HepG2 (cell line): ENCODE results near the gene ARFGAP1. TPM values are rescaled to one million over a fixed set of nuclear protein-coding genes. Genes with fewer than 3 reads are reported as not detected.

Experiments
- ATAC-seq: fragments of 200-7000 bp; cut with Tn5 transposase; 3 replicates; pipeline ENCODE4 v1.9.1; 2020; ENCODE audit warnings: mild to moderate bottlenecking, moderate library complexity
- BruUV-seq: library from RNA; stranded (reverse); fragments of 400-500 nt; replicated peaks from 2 replicates; lab custom pipeline; 2021; lab: Mats Ljungman, UMichigan
- CTCF ChIA-PET: fragments of 300-600 bp; formaldehyde crosslinking; extraction: SDS; loops from one replicate; lab custom pipeline; 2021; ENCODE audit warnings: low total read pairs, inconsistent platforms, low intra/inter-chr PET ratio; lab: Yijun Ruan, JAX
- POLR2A ChIA-PET: fragments of 350-600 bp; sonication (Branson Sonifier 250); formaldehyde crosslinking; loops from one replicate; lab custom pipeline; 2020; ENCODE audit warnings: antibody characterized with exemption, inconsistent platforms; lab: Yijun Ruan, JAX
- DNase-seq: peaks from one replicate; pipeline ENCODE4 v3.0.0-alpha.2; 2015; ENCODE audit warnings: low spot score
- FAIRE-seq: peaks from 3 replicates; lab custom pipeline; 2011; peaks lifted over from hg19 to GRCh38; lab: Jason Lieb, UNC
- H2AFZ ChIP-seq: one replicate; pipeline ENCODE4 v1.6.1; 2011; ENCODE audit warnings: low read length, inconsistent platforms
- H3K27ac ChIP-seq: fragments of 300-600 bp; 3 replicates; pipeline ENCODE4 v1.8.0; 2011; ENCODE audit warnings: mixed run types, mild to moderate bottlenecking, mixed read lengths, low read length, inconsistent platforms; ENCODE audit not compliant: insufficient read depth; ENCODE audit errors: extremely low read length
- H3K27me3 ChIP-seq, 2 experiments: fragments of 200-600 bp in 1 of 2; 2 replicates in 1 of 2; 3 replicates in 1 of 2; pipeline versions ENCODE4 v1.6.0 to v1.8.0; 2011; ENCODE audit warnings: low read length in 2 of 2, mild to moderate bottlenecking in 2 of 2, moderate library complexity in 2 of 2, inconsistent platforms in 1 of 2; ENCODE audit not compliant: insufficient read depth in 2 of 2, control insufficient read depth in 1 of 2
- H3K36me3 ChIP-seq, 2 experiments: fragments of 200-600 bp in 1 of 2; replicated peaks in 1 of 2; 2 replicates in 1 of 2; 3 replicates in 1 of 2; pipeline versions ENCODE4 v1.5.1 to v1.8.0; 2011; ENCODE audit warnings: low read length in 2 of 2, inconsistent platforms in 1 of 2; ENCODE audit not compliant: insufficient read depth in 2 of 2, control insufficient read depth in 1 of 2
- H3K4me1 ChIP-seq: 2 replicates; pipeline ENCODE4 v1.5.1; 2012; ENCODE audit warnings: low read length, inconsistent platforms; ENCODE audit not compliant: insufficient read depth
- H3K4me2 ChIP-seq: 2 replicates; pipeline ENCODE4 v1.6.0; 2011; ENCODE audit warnings: low read depth, low read length, inconsistent platforms
- H3K4me3 ChIP-seq, 3 experiments: fragments of 200-600 bp in 1 of 3; sonication (generic), shearing (Covaris generic) in 1 of 3; replicated peaks in 1 of 3; 2 replicates each; pipeline ENCODE4 v1.5.1; 2011 to 2016; ENCODE audit warnings: low read length in 3 of 3, inconsistent platforms in 2 of 3, low read depth in 2 of 3, mild to moderate bottlenecking in 2 of 3, control low read depth in 1 of 3, mixed read lengths in 1 of 3; ENCODE audit not compliant: insufficient read depth in 1 of 3
- H3K79me2 ChIP-seq: one replicate; pipeline ENCODE4 v1.6.1; 2011; ENCODE audit warnings: low read length, inconsistent platforms; ENCODE audit not compliant: insufficient read depth
- H3K9ac ChIP-seq: 2 replicates; pipeline ENCODE4 v1.6.0; 2011; ENCODE audit warnings: mild to moderate bottlenecking, low read depth, low read length, inconsistent platforms; ENCODE audit not compliant: insufficient read depth
- H3K9me3 ChIP-seq: 2 replicates; pipeline ENCODE4 v1.5.1; 2012; ENCODE audit warnings: mild to moderate bottlenecking, low read length
- H4K20me1 ChIP-seq: 2 replicates; pipeline ENCODE4 v1.6.0; 2011; ENCODE audit warnings: inconsistent platforms, mild to moderate bottlenecking, low read length, moderate library complexity; ENCODE audit not compliant: insufficient read depth
- EP300 ChIP-seq, 3 experiments: sonication (generic) in 1 of 3; formaldehyde crosslinking in 1 of 3; IDR thresholded peaks; 2 replicates each; pipeline versions ENCODE4 v1.5.1 to v1.6.1; 2011 to 2020; ENCODE audit warnings: low read depth in 2 of 3, low read length in 2 of 3, borderline replicate concordance in 1 of 3, improper control_type of control experiment in 1 of 3, mild to moderate bottlenecking in 1 of 3, missing genetic modification reagents in 1 of 3, moderate library complexity in 1 of 3
- GABPB1 ChIP-seq: IDR thresholded peaks from 2 replicates; pipeline ENCODE4 v1.6.1; 2016; ENCODE audit warnings: mild to moderate bottlenecking, missing genetic modification reagents, moderate library complexity, missing compliant biosample characterization
- MEIS1 ChIP-seq: sonication (generic); formaldehyde crosslinking; IDR thresholded peaks from 2 replicates; pipeline ENCODE4 v1.9.0; 2021; ENCODE audit warnings: mild to moderate bottlenecking, missing genetic modification reagents, moderate library complexity, borderline replicate concordance
- MTF2 ChIP-seq: sonication (generic); formaldehyde crosslinking; IDR thresholded peaks from 2 replicates; pipeline ENCODE4 v1.5.0; 2020; ENCODE audit warnings: missing genetic modification reagents, borderline replicate concordance
- RBM22 ChIP-seq: fragments of 200-400 bp; formaldehyde crosslinking; optimal IDR thresholded peaks from 2 replicates; pipeline ENCODE3; 2017; ENCODE audit warnings: mild to moderate bottlenecking, low read length, moderate library complexity
- STAG1 ChIP-seq: sonication (generic); formaldehyde crosslinking; IDR thresholded peaks from 2 replicates; pipeline ENCODE4 v1.4.0; 2020; ENCODE audit warnings: missing genetic modification reagents
- TRIM24 ChIP-seq: sonication (generic); formaldehyde crosslinking; IDR thresholded peaks from 2 replicates; pipeline ENCODE4 v1.8.0; 2022; ENCODE audit warnings: mild to moderate bottlenecking, missing genetic modification reagents
- ZNF263 ChIP-seq: sonication (generic); formaldehyde crosslinking; IDR thresholded peaks from 2 replicates; pipeline ENCODE4 v1.4.0; 2020; ENCODE audit warnings: missing genetic modification reagents
- ZNF572 ChIP-seq: sonication (generic); formaldehyde crosslinking; IDR thresholded peaks from 2 replicates; pipeline ENCODE4 v1.5.1; 2020; ENCODE audit warnings: mild to moderate bottlenecking, missing genetic modification reagents
- ZNF574 ChIP-seq: sonication (generic); formaldehyde crosslinking; IDR thresholded peaks from 2 replicates; pipeline ENCODE4 v1.4.0; 2020; ENCODE audit warnings: missing genetic modification reagents
- ZNF891 ChIP-seq: sonication (generic); formaldehyde crosslinking; IDR thresholded peaks from 2 replicates; pipeline ENCODE4 v1.5.0; 2020; ENCODE audit warnings: mild to moderate bottlenecking, missing genetic modification reagents
- ZSCAN29 ChIP-seq: sonication (generic); formaldehyde crosslinking; conservative IDR thresholded peaks from 2 replicates; pipeline ENCODE4 v1.4.0; 2020; ENCODE audit warnings: mild to moderate bottlenecking, missing genetic modification reagents
- WGBS: methylation state at CpG from one replicate; pipeline ENCODE4 v1.1.6; 2017; ENCODE audit warnings: low lambda C conversion rate; 5-methylcytosine and 5-hydroxymethylcytosine counted together
- in situ Hi-C: cut with HindIII; loops from 2 replicates; pipeline ENCODE4 v1.10.0; 2017; ENCODE audit warnings: low pct_unique_long_range_greater_than_20kb; ENCODE audit not compliant: extremely low pct_ligation_motif_present
- intact Hi-C: fragments of 100-400 bp; cut with micrococcal nuclease; formaldehyde crosslinking; loops from one replicate; pipeline ENCODE4 v1.10.0; 2022; ENCODE audit not compliant: unreplicated experiment
- polyA plus RNA-seq, 8 experiments: library from polyadenylated mRNA; depleted of rRNA in 3 of 8; stranded (reverse) in 7 of 8; unstranded in 1 of 8; fragments of >200 nt; fragmentation: Illumina TruSeq in 4 of 8; extraction: Trizol in 4 of 8; gene quantifications; 2 replicates each; pipeline versions ENCODE4 v1.2.1 to v1.2.3, GENCODE V29; 2011 to 2016; ENCODE audit warnings: low read depth in 4 of 8, missing spikeins in 1 of 8, mixed read lengths in 1 of 8; ENCODE audit not compliant: insufficient read depth in 1 of 8
- total RNA-seq, 5 experiments: library from RNA; depleted of rRNA; stranded (reverse); fragments of >200 nt; fragmentation: Illumina TruSeq; extraction: Trizol; gene quantifications; 2 replicates each; pipeline ENCODE4 v1.2.3, GENCODE V29; 2016; ENCODE audit warnings: low read depth in 1 of 5

The ARFGAP1 gene
- total and polyA plus RNA-seq, 2 of the 13 experiments (the other 11 are each of a cell fraction or from before 2014, with no cell fraction given): 132 TPM

GRCh38 chr20:63280371-63280770 lies 7.8 kb downstream of the ARFGAP1 start:
- FAIRE-seq (no peak), ATAC-seq (no peak), DNase-seq (no peak)
- H3K4me3 ChIP-seq: no peak overlapping the region
- no peaks in the 10 kb centered on the region for H3K27me3 ChIP-seq
- ChIA-PET CTCF (interaction anchor here (1.5 kb wide), 1 partner anchor 57 kb away, joined by 4 read pairs; no protein-coding TSS in a partner anchor), POLR2A (interaction anchor here (1.6 kb wide), 1 partner anchor 8 kb away, joined by 4 read pairs; the partner anchor contains the start of gene ARFGAP1)
- H3K9me3 ChIP-seq: no peaks in the 10 kb centered on the region
- 0 out of 2 replicates have a peak, but pooled peaks cover under 1% of the 10 kb centered on the region for H3K4me1 ChIP-seq
- in situ Hi-C loops (no loop called here), intact Hi-C loops (no loop called here)
- peak; percentile 6 for TF ChIP-seq RBM22
- no peak for TF ChIP-seq MTF2 (CRISPR knock-in tag)
- no peak for TF ChIP-seq ZNF572 (CRISPR knock-in tag)
- no peak for TF ChIP-seq GABPB1 (CRISPR knock-in tag)
- H4K20me1 ChIP-seq: peaks cover 15% of the 10 kb centered on the region; the same call in 1 of the 2 replicates
- H2AFZ ChIP-seq: no peak overlapping the region
- no peak overlapping the region for H3K27ac ChIP-seq
- BruUV-seq: no TSS peak
- H3K36me3 ChIP-seq: peaks cover 56 to 91% of the 10 kb centered on the region in 2 experiments
- no peak overlapping the region for H3K4me2 ChIP-seq
- 97% methylated on average over 6 of the region's 6 CpGs for WGBS
- H3K79me2 ChIP-seq: peaks cover 15% of the 10 kb centered on the region
- no peak overlapping the region for H3K9ac ChIP-seq

- in situ Hi-C loops: no loop called here
- no peak overlapping the region for H3K27ac ChIP-seq
- TF ChIP-seq ZSCAN29 (CRISPR knock-in tag) (no peak), EP300 (IDR thresholded peaks at IDR 0.05; ENCODE audit: low read depth in 2 of 2, low read length in 2 of 2) (no peak), EP300 (CRISPR knock-in tag; IDR thresholded peaks at IDR 0.05; ENCODE audit: borderline replicate concordance) (0 out of 2 replicates have a peak, but pooled peaks have one; percentile 19), RBM22 (peak; percentile 21), TRIM24 (no peak), STAG1 (peak; percentile 34), MEIS1 (CRISPR knock-in tag) (no peak), ZNF263 (0 out of 2 replicates have a peak, but pooled peaks have one; percentile 52), ZNF574 (0 out of 2 replicates have a peak, but pooled peaks have one; percentile 12), ZNF891 (CRISPR knock-in tag) (0 out of 2 replicates have a peak, but pooled peaks have one; percentile 12)
These were observed 8.4 kb downstream of the ARFGAP1 start for GRCh38 chr20:63280929-63281545.

More at GRCh38 chr20:63280929-63281545, 8.4 kb downstream of the ARFGAP1 start:
- FAIRE-seq (peak; percentile 37), ATAC-seq (peak; percentile 50), DNase-seq (no peak)
- peaks cover 8% of the 10 kb centered on the region for H3K79me2 ChIP-seq
- 94% methylated on average over 15 of the region's 19 CpGs for WGBS
- no peaks in the 10 kb centered on the region for H3K4me1 ChIP-seq
- no TSS peak for BruUV-seq
- ChIA-PET POLR2A (interaction anchor here (1.6 kb wide), 1 partner anchor 8 kb away, joined by 4 read pairs; the partner anchor contains the start of gene ARFGAP1), CTCF (interaction anchor here (1.5 kb wide), 1 partner anchor 57 kb away, joined by 4 read pairs; no protein-coding TSS in a partner anchor)
- H3K9me3 ChIP-seq: no peaks in the 10 kb centered on the region
- peaks cover 8% of the 10 kb centered on the region; the same call in 1 of the 2 replicates for H4K20me1 ChIP-seq
- H3K36me3 ChIP-seq: peaks cover 56 to 90% of the 10 kb centered on the region in 2 experiments
- no peaks in the 10 kb centered on the region for H3K27me3 ChIP-seq
- no peak overlapping the region for H3K4me3 ChIP-seq
- H2AFZ ChIP-seq: no peak overlapping the region
- H3K4me2 ChIP-seq: no peak overlapping the region
- no peak overlapping the region for H3K9ac ChIP-seq
- intact Hi-C loops: no loop called here
